HepG2 (cell line): Measurements from ENCODE around the gene RIPPLY2. TPM values are rescaled to one million over a fixed set of nuclear protein-coding genes. Genes with fewer than 3 reads are reported as not detected.

ENCODE experiments used
- ATAC-seq: fragments of 200-7000 bp; cut with Tn5 transposase; 3 replicates; pipeline ENCODE4 v1.9.1; 2020; ENCODE audit warnings: mild to moderate bottlenecking, moderate library complexity
- BruUV-seq: library from RNA; stranded (reverse); fragments of 400-500 nt; replicated peaks from 2 replicates; lab custom pipeline; 2021; lab: Mats Ljungman, UMichigan
- CTCF ChIA-PET: fragments of 300-600 bp; formaldehyde crosslinking; extraction: SDS; loops from one replicate; lab custom pipeline; 2021; ENCODE audit warnings: low total read pairs, inconsistent platforms, low intra/inter-chr PET ratio; lab: Yijun Ruan, JAX
- POLR2A ChIA-PET: fragments of 350-600 bp; sonication (Branson Sonifier 250); formaldehyde crosslinking; loops from one replicate; lab custom pipeline; 2020; ENCODE audit warnings: antibody characterized with exemption, inconsistent platforms; lab: Yijun Ruan, JAX
- DNase-seq: peaks from one replicate; pipeline ENCODE4 v3.0.0-alpha.2; 2015; ENCODE audit warnings: low spot score
- FAIRE-seq: peaks from 3 replicates; lab custom pipeline; 2011; peaks lifted over from hg19 to GRCh38; lab: Jason Lieb, UNC
- H2AFZ ChIP-seq: one replicate; pipeline ENCODE4 v1.6.1; 2011; ENCODE audit warnings: low read length, inconsistent platforms
- H3K27ac ChIP-seq: fragments of 300-600 bp; 3 replicates; pipeline ENCODE4 v1.8.0; 2011; ENCODE audit warnings: mixed run types, mild to moderate bottlenecking, mixed read lengths, low read length, inconsistent platforms; ENCODE audit not compliant: insufficient read depth; ENCODE audit errors: extremely low read length
- H3K27me3 ChIP-seq, 2 experiments: fragments of 200-600 bp in 1 of 2; 2 replicates in 1 of 2; 3 replicates in 1 of 2; pipeline versions ENCODE4 v1.6.0 to v1.8.0; 2011; ENCODE audit warnings: low read length in 2 of 2, mild to moderate bottlenecking in 2 of 2, moderate library complexity in 2 of 2, inconsistent platforms in 1 of 2; ENCODE audit not compliant: insufficient read depth in 2 of 2, control insufficient read depth in 1 of 2
- H3K36me3 ChIP-seq, 2 experiments: fragments of 200-600 bp in 1 of 2; replicated peaks in 1 of 2; 2 replicates in 1 of 2; 3 replicates in 1 of 2; pipeline versions ENCODE4 v1.5.1 to v1.8.0; 2011; ENCODE audit warnings: low read length in 2 of 2, inconsistent platforms in 1 of 2; ENCODE audit not compliant: insufficient read depth in 2 of 2, control insufficient read depth in 1 of 2
- H3K4me1 ChIP-seq: 2 replicates; pipeline ENCODE4 v1.5.1; 2012; ENCODE audit warnings: low read length, inconsistent platforms; ENCODE audit not compliant: insufficient read depth
- H3K4me2 ChIP-seq: 2 replicates; pipeline ENCODE4 v1.6.0; 2011; ENCODE audit warnings: low read depth, low read length, inconsistent platforms
- H3K4me3 ChIP-seq, 3 experiments: fragments of 200-600 bp in 1 of 3; sonication (generic), shearing (Covaris generic) in 1 of 3; replicated peaks in 1 of 3; 2 replicates each; pipeline ENCODE4 v1.5.1; 2011 to 2016; ENCODE audit warnings: low read length in 3 of 3, inconsistent platforms in 2 of 3, low read depth in 2 of 3, mild to moderate bottlenecking in 2 of 3, control low read depth in 1 of 3, mixed read lengths in 1 of 3; ENCODE audit not compliant: insufficient read depth in 1 of 3
- H3K79me2 ChIP-seq: one replicate; pipeline ENCODE4 v1.6.1; 2011; ENCODE audit warnings: low read length, inconsistent platforms; ENCODE audit not compliant: insufficient read depth
- H3K9ac ChIP-seq: 2 replicates; pipeline ENCODE4 v1.6.0; 2011; ENCODE audit warnings: mild to moderate bottlenecking, low read depth, low read length, inconsistent platforms; ENCODE audit not compliant: insufficient read depth
- H3K9me3 ChIP-seq: 2 replicates; pipeline ENCODE4 v1.5.1; 2012; ENCODE audit warnings: mild to moderate bottlenecking, low read length
- H4K20me1 ChIP-seq: 2 replicates; pipeline ENCODE4 v1.6.0; 2011; ENCODE audit warnings: inconsistent platforms, mild to moderate bottlenecking, low read length, moderate library complexity; ENCODE audit not compliant: insufficient read depth
- HDAC1 ChIP-seq: sonication (generic); formaldehyde crosslinking; IDR thresholded peaks from 2 replicates; pipeline ENCODE4 v1.5.1; 2020; ENCODE audit warnings: mild to moderate bottlenecking, missing genetic modification reagents
- HMGXB4 ChIP-seq, 2 experiments: sonication (generic) in 1 of 2; formaldehyde crosslinking in 1 of 2; IDR thresholded peaks; 2 replicates each; pipeline versions ENCODE4 v1.4.0 to v1.6.1; 2018 to 2020; ENCODE audit warnings: missing genetic modification reagents in 2 of 2, borderline replicate concordance in 1 of 2, low read depth in 1 of 2, mild to moderate bottlenecking in 1 of 2, missing biosample characterization in 1 of 2
- JUNB ChIP-seq: sonication (generic); formaldehyde crosslinking; IDR thresholded peaks from 2 replicates; pipeline ENCODE4 v1.8.0; 2022; ENCODE audit warnings: missing genetic modification reagents, mild to moderate bottlenecking, borderline replicate concordance
- MAZ ChIP-seq, 2 experiments: sonication (generic) in 1 of 2; formaldehyde crosslinking in 1 of 2; IDR thresholded peaks; 2 replicates each; pipeline versions ENCODE4 v1.5.0 to v1.6.1; 2012 to 2020; ENCODE audit warnings: low read depth in 2 of 2, mild to moderate bottlenecking in 2 of 2, borderline replicate concordance in 1 of 2, improper control_type of control experiment in 1 of 2, low read length in 1 of 2, missing genetic modification reagents in 1 of 2, moderate library complexity in 1 of 2
- MLXIP ChIP-seq: sonication (generic); formaldehyde crosslinking; IDR thresholded peaks from 2 replicates; pipeline ENCODE4 v1.9.0; 2021; ENCODE audit warnings: missing genetic modification reagents, borderline replicate concordance
- SP2 ChIP-seq: sonication (generic); formaldehyde crosslinking; IDR thresholded peaks from 2 replicates; pipeline ENCODE4 v1.5.1; 2020; ENCODE audit warnings: mild to moderate bottlenecking, missing genetic modification reagents
- TEAD2 ChIP-seq: sonication (generic); formaldehyde crosslinking; IDR thresholded peaks from 2 replicates; pipeline ENCODE4 v1.9.0; 2021; ENCODE audit warnings: missing genetic modification reagents
- ZMAT3 ChIP-seq: sonication (generic); formaldehyde crosslinking; conservative IDR thresholded peaks from 2 replicates; pipeline ENCODE4 v1.7.0; 2021; ENCODE audit warnings: missing genetic modification reagents
- ZNF512B ChIP-seq: sonication (generic); formaldehyde crosslinking; IDR thresholded peaks from 2 replicates; pipeline ENCODE4 v1.5.1; 2020; ENCODE audit warnings: missing genetic modification reagents, mild to moderate bottlenecking, borderline replicate concordance
- ZNF513 ChIP-seq: sonication (generic); formaldehyde crosslinking; conservative IDR thresholded peaks from 2 replicates; pipeline ENCODE4 v1.5.0; 2020; ENCODE audit warnings: missing genetic modification reagents
- WGBS: methylation state at CpG from one replicate; pipeline ENCODE4 v1.1.6; 2017; ENCODE audit warnings: low lambda C conversion rate; 5-methylcytosine and 5-hydroxymethylcytosine counted together
- in situ Hi-C: cut with HindIII; loops from 2 replicates; pipeline ENCODE4 v1.10.0; 2017; ENCODE audit warnings: low pct_unique_long_range_greater_than_20kb; ENCODE audit not compliant: extremely low pct_ligation_motif_present
- intact Hi-C: fragments of 100-400 bp; cut with micrococcal nuclease; formaldehyde crosslinking; loops from one replicate; pipeline ENCODE4 v1.10.0; 2022; ENCODE audit not compliant: unreplicated experiment
- polyA plus RNA-seq, 8 experiments: library from polyadenylated mRNA; depleted of rRNA in 3 of 8; stranded (reverse) in 7 of 8; unstranded in 1 of 8; fragments of >200 nt; fragmentation: Illumina TruSeq in 4 of 8; extraction: Trizol in 4 of 8; gene quantifications; 2 replicates each; pipeline versions ENCODE4 v1.2.1 to v1.2.3, GENCODE V29; 2011 to 2016; ENCODE audit warnings: low read depth in 4 of 8, missing spikeins in 1 of 8, mixed read lengths in 1 of 8; ENCODE audit not compliant: insufficient read depth in 1 of 8
- total RNA-seq, 5 experiments: library from RNA; depleted of rRNA; stranded (reverse); fragments of >200 nt; fragmentation: Illumina TruSeq; extraction: Trizol; gene quantifications; 2 replicates each; pipeline ENCODE4 v1.2.3, GENCODE V29; 2016; ENCODE audit warnings: low read depth in 1 of 5

RIPPLY2 gene
- total and polyA plus RNA-seq, 2 of the 13 experiments (the other 11 are each of a cell fraction or from before 2014, with no cell fraction given): not detected

- CTCF ChIA-PET: no interaction called here
- H3K36me3 ChIP-seq: no peaks in the 10 kb centered on the region
- intact Hi-C loops (loop anchor here (10.0 kb wide), 1 partner anchor 194 kb away; no protein-coding TSS in a partner anchor), in situ Hi-C loops (no loop called here)
- no peaks in the 10 kb centered on the region for H3K79me2 ChIP-seq
- ATAC-seq: no peak
- H3K4me1 ChIP-seq: no peaks in the 10 kb centered on the region
- DNase-seq: no peak
- FAIRE-seq: no peak
- no peaks in the 10 kb centered on the region for H4K20me1 ChIP-seq
- H3K4me2 ChIP-seq: no peak overlapping the region
- H3K27me3 ChIP-seq: no peaks in the 10 kb centered on the region
- 0% methylated on average over 3 of the region's 3 CpGs for WGBS
- H3K9me3 ChIP-seq: no peaks in the 10 kb centered on the region
- no peak overlapping the region for H3K4me3 ChIP-seq
- H3K27ac ChIP-seq: no peak overlapping the region
- no peak overlapping the region for H2AFZ ChIP-seq
- no TSS peak for BruUV-seq
- no peak overlapping the region for H3K9ac ChIP-seq
- POLR2A ChIA-PET: no interaction called here
- TF ChIP-seq ZMAT3 (CRISPR knock-in tag): no peak
- TF ChIP-seq MLXIP (CRISPR knock-in tag): no peak
- no peak for TF ChIP-seq TEAD2 (CRISPR knock-in tag)
- no peak for TF ChIP-seq JUNB
- no peak for TF ChIP-seq SP2 (CRISPR knock-in tag)
- no peak for TF ChIP-seq ZNF512B (CRISPR knock-in tag)
- no peak for TF ChIP-seq ZNF513
- no peak for TF ChIP-seq HMGXB4 (CRISPR knock-in tag; IDR thresholded peaks at IDR 0.05; ENCODE audit: borderline replicate concordance in 1 of 2, low read depth in 1 of 2)
- no peak for TF ChIP-seq HDAC1
- no peak for TF ChIP-seq MAZ (IDR thresholded peaks at IDR 0.05; ENCODE audit: borderline replicate concordance, low read depth, low read length)
- no peak for TF ChIP-seq MAZ (CRISPR knock-in tag; IDR thresholded peaks at IDR 0.05; ENCODE audit: low read depth)
Measured at GRCh38 chr6:83808926-83809325, 44.2 kb upstream of the RIPPLY2 start.
